NCI-H510A (cell line): ENCODE results near the gene MAP3K3.
"Not testable (repeated sequence)": the region's sequence is repeated elsewhere in the genome, so short reads cannot be mapped to it uniquely, and the experiment has no call there.

Experiments
- DNase-seq: peaks from one replicate; lab custom pipeline; 2025; lab: John Stamatoyannopoulos, UW

MAP3K3 gene

DNA sequence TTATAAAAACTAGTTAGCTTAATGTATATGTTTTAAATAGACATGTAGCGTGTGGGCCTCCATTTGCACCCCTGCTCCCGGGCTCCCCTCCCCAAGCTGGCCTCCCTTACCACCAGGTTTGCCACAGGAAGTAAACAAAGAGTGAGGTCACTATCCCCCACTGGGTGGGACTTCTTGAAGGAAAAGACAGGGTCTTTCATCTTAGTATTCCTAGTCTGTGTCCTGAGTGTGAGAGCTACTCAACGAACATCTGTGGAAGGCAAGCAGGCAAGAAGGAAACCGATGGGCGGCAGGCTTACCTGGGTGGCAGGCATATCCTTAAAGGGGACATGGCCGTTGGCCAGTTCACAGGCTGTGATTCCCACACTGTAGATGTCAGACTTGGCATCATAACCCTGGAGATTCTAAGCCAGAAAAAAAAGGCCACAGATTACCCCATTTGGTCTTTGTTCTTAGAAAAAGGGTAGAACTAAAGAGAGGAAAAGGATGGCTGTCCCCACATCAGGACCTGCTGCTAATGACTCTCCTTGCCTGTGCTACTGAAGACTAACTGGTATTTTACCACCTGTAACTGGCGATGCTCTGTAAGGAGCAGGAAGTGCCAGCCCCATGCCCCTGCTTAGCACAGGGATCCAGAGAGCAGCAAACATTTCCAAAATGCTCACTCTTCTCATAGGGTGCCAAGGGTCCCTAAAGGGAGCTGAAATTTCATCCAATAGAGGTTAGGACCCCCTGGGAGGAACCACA lies 84.3 kb downstream of the MAP3K3 start:
- DNase-seq, result no peak

DNA sequence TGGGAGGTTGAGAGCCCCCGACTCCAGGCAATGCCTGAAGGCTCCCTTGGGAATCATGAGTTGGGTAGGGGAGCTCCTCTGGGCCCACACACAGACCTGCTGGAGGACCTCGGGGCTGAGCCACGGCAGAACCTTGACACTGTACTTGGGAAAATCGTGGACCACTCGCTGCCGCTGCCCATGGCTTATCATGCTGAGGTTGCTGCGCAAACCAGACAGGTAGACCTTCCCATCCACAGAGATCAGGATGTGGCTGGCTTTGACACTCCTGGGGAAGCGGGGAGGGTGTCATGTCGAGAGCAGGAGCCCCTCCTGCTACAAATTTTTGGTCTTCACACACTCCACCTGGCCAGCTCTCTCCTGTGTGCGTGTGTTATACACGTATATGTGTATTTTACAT lies 84.9 kb downstream of the MAP3K3 start:
- no peak for DNase-seq

DNA sequence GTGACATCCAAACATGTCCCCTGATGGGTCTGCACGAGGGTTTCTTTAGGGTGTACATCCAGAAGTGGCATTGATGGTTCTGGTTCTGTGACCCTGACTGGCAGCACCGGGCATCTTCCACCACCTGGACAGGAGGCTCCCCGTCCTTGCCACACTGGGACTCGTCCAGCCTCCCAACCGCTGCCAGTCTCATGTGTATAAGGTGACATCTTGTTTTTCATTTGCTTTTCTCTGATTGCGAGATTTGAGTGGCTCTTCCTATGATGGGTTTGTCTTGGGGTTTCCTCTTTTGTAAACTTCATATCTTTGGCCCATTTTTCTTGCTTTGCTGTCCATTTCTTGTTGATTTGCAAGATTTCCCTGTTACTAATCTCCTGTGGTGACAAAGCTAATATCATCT lies 86.9 kb downstream of the MAP3K3 start:
- DNase-seq, result no peak

GRCh38 chr17:63714550-63715277 lies 92.5 kb downstream of the MAP3K3 start:
- DNase-seq, result no peak

DNA sequence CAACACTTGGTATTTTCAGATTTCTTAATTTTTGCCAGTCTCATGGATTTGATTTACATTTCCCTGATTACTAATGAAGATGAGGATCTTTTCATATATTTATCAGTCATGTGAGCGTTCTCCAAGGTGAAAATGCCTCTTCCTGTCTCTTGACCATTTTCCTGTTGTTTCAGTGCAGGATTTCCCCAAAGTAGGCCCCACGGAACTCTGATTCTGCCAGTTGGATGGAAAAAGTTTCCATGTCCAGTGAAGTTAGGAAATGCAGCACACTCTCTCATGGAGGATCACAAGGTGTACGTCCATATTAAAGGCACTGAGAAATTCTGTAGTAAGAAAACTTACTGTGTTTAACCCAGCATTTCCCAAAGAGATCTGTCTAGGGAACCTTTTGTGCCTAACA lies 94.2 kb downstream of the MAP3K3 start:
- DNase-seq, result no peak

GRCh38 chr17:63718988-63719387 lies 96.8 kb downstream of the MAP3K3 start:
- no peak for DNase-seq

- DNase-seq, result not testable (repeated sequence)
These were observed 98.0 kb downstream of the MAP3K3 start for GRCh38 chr17:63720194-63720593.

- no peak for DNase-seq
These were observed 100.2 kb downstream of the MAP3K3 start for GRCh38 chr17:63722403-63722802.

DNA sequence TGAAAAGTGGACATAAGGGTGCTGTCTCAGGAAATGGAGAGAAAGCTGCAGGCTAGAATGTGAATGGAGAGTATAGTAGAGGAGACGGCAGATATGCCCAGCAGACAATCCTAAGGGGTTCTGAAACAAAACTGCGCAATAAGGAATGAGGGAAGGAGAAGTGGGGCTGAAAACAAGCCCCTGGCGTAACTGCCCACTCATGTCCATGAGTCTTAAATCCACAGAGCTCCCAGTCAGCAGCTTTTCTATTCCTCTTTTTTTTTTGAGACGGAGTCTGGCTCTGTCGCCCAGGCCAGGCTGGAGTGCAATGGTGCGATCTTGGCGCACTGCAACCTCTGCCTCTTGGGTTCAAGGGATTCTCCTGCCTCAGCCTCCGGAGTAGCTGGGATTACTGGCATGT lies 113.5 kb downstream of the MAP3K3 start:
- DNase-seq, result no peak

GRCh38 chr17:63740464-63741142 lies 118.4 kb downstream of the MAP3K3 start:
- DNase-seq, result no peak

- DNase-seq, result no peak
These were observed 118.9 kb downstream of the MAP3K3 start for GRCh38 chr17:63741143-63741407.

DNA sequence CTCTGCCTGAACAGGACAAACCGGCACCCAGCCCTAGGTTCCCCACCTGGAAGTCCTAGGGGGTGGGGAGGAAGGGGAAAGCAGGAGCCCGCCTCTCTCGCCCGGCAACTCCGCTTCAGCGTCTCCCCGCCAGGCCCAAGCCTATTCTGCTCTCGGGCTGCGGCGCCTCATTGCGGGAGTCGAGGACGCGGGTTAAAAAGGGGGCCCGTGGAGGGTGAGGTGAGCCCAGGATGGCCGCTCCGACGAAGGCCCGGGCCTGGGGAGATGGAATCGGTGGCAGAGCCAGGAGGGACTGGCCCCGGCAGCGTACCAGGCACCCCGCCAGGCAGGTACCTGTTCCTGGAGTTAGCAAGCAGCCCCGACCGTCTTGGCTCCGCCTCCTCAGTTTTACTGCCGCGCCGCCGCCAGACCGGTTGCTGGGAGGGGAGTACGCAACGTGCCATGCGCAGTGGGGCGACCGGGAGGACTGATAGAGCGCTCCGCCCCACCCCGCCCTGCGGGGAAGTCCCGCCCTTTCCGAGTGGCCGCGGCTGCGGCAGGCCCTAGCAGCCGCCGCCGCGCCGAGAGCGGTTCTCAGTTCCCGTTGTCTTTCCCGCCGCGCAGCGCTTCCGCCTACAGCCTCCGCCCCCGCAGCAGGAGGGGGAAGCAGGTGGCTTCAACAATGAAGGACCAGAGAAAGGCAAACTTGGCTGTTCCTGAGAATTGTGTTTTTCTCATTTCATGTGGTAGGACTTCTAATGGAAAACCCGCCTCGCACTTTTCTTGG lies 119.4 kb downstream of the MAP3K3 start, which contains the start of gene STRADA:
Gene STRADA (minus strand): TSS at position 392 of the 766 bp plus-strand sequence. CDS start 13,430 bp downstream, outside the sequence.
- peak; percentile 98 for DNase-seq
